ENCODE data around the gene TMEM88. TPM values are rescaled to one million over a fixed set of nuclear protein-coding genes. Genes with fewer than 3 reads are reported as not detected.
"Not testable (repeated sequence)": the region's sequence is repeated elsewhere in the genome, so short reads cannot be mapped to it uniquely, and the experiment has no call there.

The TMEM88 gene, protein sequence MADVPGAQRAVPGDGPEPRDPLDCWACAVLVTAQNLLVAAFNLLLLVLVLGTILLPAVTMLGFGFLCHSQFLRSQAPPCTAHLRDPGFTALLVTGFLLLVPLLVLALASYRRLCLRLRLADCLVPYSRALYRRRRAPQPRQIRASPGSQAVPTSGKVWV
- total RNA-seq: 10 to 100 TPM in 1 of 3 donors, 1 to 10 TPM in 2; 4.8 to 21.0 (median 5.7) TPM

DNA sequence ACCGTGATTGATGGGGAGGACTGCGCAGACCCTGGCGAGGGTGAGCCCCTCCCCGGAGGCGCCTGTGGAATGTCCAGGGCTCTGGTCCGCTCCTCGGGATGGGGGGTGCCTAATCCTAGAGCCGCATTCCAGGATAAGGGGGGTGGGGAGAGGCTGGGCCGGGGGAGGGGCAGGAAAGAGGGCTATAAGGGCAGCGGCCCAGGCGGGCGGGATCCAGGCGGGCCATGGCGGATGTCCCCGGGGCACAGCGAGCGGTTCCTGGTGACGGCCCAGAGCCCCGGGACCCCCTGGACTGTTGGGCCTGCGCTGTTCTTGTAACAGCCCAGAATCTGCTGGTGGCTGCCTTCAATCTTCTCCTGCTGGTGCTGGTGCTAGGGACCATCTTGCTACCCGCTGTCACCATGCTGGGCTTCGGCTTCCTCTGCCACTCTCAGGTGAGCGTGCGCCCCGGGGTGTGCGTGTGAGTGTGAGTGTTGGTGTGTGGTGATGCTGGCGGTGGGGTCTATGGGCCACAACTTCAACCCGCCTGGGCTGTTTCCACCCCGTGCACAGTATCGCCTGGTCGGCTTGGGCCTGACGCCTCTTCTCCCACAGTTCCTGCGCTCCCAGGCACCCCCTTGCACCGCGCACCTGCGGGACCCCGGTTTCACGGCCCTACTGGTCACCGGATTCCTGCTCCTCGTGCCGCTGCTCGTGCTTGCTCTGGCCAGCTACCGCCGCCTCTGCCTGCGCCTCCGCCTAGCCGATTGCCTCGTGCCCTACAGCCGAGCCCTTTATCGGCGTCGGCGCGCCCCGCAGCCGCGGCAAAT is at the start of gene TMEM88:
Gene TMEM88, plus strand, starts transcription at position 216 of the 809 bp plus-strand sequence. Its CDS starts 9 bp downstream, at position 225.
- DNase-seq (ENCODE audit: low spot score in 2 of 2): peak in 1 of 2 donors; percentile 50
- Histone ChIP-seq H3K9me3 (no peaks in the 10 kb centered on the region), H3K4me1 (peaks cover 8 to 21% of the 10 kb centered on the region in 2 donors), H3K27ac (peak within 1 kb of the TSS; percentile 95 to 97), H3K4me3 (peak within 1 kb of the TSS; percentile 55 to 87 (median 73)), H3K36me3 (no peaks in the 10 kb centered on the region), H3K27me3 (no peaks in the 10 kb centered on the region)
- intact Hi-C loops (cut with DNase I; ENCODE audit: low total_unique reads): loop anchor here (1.0 to 5.0 kb wide), 2 partner anchors 48 to 187 kb away; no protein-coding TSS in a partner anchor
- TF ChIP-seq POLR2A (IDR thresholded peaks at IDR 0.05) (no peak), POLR2AphosphoS5 (IDR thresholded peaks at IDR 0.05) (no peak)
- TF ChIP-seq, protein P1, sequence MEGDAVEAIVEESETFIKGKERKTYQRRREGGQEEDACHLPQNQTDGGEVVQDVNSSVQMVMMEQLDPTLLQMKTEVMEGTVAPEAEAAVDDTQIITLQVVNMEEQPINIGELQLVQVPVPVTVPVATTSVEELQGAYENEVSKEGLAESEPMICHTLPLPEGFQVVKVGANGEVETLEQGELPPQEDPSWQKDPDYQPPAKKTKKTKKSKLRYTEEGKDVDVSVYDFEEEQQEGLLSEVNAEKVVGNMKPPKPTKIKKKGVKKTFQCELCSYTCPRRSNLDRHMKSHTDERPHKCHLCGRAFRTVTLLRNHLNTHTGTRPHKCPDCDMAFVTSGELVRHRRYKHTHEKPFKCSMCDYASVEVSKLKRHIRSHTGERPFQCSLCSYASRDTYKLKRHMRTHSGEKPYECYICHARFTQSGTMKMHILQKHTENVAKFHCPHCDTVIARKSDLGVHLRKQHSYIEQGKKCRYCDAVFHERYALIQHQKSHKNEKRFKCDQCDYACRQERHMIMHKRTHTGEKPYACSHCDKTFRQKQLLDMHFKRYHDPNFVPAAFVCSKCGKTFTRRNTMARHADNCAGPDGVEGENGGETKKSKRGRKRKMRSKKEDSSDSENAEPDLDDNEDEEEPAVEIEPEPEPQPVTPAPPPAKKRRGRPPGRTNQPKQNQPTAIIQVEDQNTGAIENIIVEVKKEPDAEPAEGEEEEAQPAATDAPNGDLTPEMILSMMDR (IDR thresholded peaks at IDR 0.05): no peak

DNA sequence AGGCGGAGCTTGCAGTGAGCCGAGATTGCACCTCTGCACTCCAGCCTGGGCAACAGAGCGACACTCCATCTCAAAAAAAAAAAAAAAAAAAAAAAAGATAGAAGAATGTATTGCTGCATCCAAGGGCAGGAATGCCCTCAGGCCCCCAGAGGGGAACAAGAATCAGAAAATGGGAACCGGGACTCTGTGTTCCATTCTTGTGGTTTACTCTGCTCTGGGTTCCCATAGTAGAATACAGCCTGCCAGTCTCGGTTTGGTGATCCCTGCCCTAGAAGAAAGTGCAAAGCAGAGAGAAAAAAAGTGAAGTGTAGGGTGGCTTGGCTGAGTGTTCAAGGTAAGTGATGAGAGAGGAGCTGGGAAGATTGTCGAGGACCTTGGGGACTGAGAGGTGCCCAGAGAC is 48.3 kb upstream of the TMEM88 start:
- intact Hi-C loops (cut with DNase I; ENCODE audit: low total_unique reads): no loop called here
- no peak overlapping the region for H3K27ac ChIP-seq
- H3K27me3 ChIP-seq: no peaks in the 10 kb centered on the region
- no peaks in the 10 kb centered on the region for H3K4me1 ChIP-seq
- no peak overlapping the region for H3K4me3 ChIP-seq
- no peaks in the 10 kb centered on the region for H3K9me3 ChIP-seq
- DNase-seq (ENCODE audit: low spot score in 2 of 2): no peak
- TF ChIP-seq POLR2AphosphoS5 (IDR thresholded peaks at IDR 0.05) (no peak), POLR2A (IDR thresholded peaks at IDR 0.05) (no peak)
- TF ChIP-seq, protein P1 (IDR thresholded peaks at IDR 0.05): no peak
- H3K36me3 ChIP-seq: no peaks in the 10 kb centered on the region

DNA sequence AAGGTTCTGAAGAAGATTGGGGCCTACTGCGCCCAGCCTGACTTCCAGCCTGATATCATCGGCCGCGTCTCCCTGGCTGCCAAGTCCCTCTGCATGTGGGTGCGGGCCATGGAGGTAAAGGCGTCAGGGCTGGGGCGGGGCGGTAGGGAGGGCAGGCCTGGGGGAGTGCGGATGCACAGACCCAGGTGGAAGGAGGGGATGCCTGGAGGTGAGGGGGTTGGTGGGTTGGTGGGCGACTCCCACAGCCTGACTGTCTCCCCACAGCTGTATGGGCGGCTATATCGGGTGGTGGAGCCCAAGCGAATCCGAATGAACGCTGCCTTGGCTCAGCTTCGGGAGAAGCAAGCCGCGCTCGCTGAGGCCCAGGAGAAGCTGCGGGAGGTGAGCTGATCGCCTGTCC is 47.7 kb upstream of the TMEM88 start:
- DNase-seq (ENCODE audit: low spot score in 2 of 2): no peak
- intact Hi-C loops (cut with DNase I; ENCODE audit: low total_unique reads): loop anchor here (1.0 kb wide), 1 partner anchor 48 kb away; the partner anchor contains the start of gene TMEM88

DNA sequence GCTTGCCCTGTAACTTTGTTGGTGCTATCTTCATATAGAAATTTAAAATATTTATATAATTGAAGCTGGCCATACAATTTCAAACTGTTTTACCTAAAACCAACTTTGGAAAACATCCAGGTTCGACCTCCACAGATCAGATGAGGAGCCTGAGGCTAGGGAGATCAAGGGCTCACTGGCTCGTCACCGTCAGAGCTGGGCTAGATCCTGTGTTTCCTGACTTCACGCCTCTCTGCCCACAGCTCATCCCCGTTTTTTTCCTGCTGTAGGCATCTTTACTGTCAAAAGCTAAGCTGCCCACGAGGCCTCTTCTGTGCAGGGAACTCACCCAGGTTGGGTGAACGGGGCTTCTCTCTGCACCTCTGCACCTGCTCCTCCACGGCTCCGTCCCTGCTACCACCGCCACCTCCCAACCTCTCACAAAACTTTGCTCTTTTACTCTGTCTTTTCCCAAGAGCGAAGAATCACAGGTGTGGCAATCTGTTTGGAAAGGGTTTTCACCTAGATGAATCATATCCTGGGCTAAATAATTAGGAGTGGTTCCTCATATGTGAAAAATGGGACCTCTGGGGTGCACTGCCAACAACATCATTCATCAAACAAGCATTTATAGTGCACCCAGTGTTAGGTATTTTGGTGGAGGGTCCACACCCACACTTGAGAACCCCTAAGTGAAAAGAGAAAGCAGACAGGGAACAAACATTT is 45.6 kb upstream of the TMEM88 start:
- H3K27me3 ChIP-seq: no peaks in the 10 kb centered on the region
- H3K36me3 ChIP-seq: no peaks in the 10 kb centered on the region
- H3K27ac ChIP-seq: no peak overlapping the region
- TF ChIP-seq POLR2AphosphoS5 (IDR thresholded peaks at IDR 0.05): no peak
- TF ChIP-seq, protein P1 (IDR thresholded peaks at IDR 0.05): no peak
- no peak for TF ChIP-seq POLR2A (IDR thresholded peaks at IDR 0.05)
- intact Hi-C loops (cut with DNase I; ENCODE audit: low total_unique reads): no loop called here
- DNase-seq (ENCODE audit: low spot score in 2 of 2): no peak
- H3K4me3 ChIP-seq: no peak overlapping the region
- H3K9me3 ChIP-seq: no peaks in the 10 kb centered on the region
- H3K4me1 ChIP-seq: no peaks in the 10 kb centered on the region

More for the DNA sequence above, 47.7 kb upstream of the TMEM88 start:
- Histone ChIP-seq H3K36me3 (no peaks in the 10 kb centered on the region), H3K4me3 (no peak overlapping the region), H3K4me1 (no peaks in the 10 kb centered on the region), H3K9me3 (no peaks in the 10 kb centered on the region), H3K27ac (no peak overlapping the region), H3K27me3 (no peaks in the 10 kb centered on the region)
- TF ChIP-seq POLR2AphosphoS5 (IDR thresholded peaks at IDR 0.05) (no peak), POLR2A (IDR thresholded peaks at IDR 0.05) (no peak)
- TF ChIP-seq, protein P1 (IDR thresholded peaks at IDR 0.05): no peak

DNA sequence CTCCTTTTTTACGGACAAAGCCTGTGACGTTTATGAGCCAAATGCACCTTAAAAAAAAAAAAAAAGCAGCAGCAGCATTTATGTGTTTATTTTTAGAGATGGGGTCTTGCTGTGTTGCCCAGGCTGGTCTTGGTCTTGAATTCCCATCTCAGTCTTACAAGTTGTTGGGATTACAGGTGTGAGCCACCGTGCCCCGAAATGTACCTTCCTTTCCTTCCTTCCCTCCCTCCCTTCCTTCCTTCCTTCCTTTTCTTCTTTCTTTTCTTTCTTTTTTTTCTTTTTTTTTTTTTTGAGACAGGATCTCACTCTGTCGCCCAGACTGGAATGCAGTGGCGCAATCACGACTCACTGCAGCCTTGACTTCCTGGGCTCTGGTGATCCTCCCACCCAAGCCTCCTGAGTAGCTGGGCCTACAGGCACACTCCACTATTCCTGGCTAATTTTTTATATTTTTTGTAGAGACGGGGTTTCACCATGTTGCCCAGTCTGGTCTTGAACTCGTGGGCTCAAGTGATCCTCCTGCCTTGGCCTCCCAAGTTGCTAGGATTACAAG is 45.0 kb upstream of the TMEM88 start:
- H3K4me1 ChIP-seq; H3K36me3 ChIP-seq; H3K27ac ChIP-seq; H3K9me3 ChIP-seq; H3K27me3 ChIP-seq; H3K4me3 ChIP-seq; DNase-seq (ENCODE audit: low spot score in 2 of 2): not testable (repeated sequence)
- intact Hi-C loops (cut with DNase I; ENCODE audit: low total_unique reads): loop anchor here (5.0 kb wide), 1 partner anchor 58 kb away; no protein-coding TSS in a partner anchor
